GM12878 (cell line): Measurements from ENCODE around the gene UVRAG. TPM values are rescaled to one million over a fixed set of nuclear protein-coding genes. Genes with fewer than 3 reads are reported as not detected.

Experiments used
- ATAC-seq: fragments of 200-7000 bp; cut with Tn5 transposase; 3 replicates; pipeline ENCODE4 v1.9.1; 2020; ENCODE audit warnings: mild to moderate bottlenecking, moderate library complexity
- BruUV-seq: library from RNA; stranded (reverse); fragments of 400-500 nt; replicated peaks from 2 replicates; lab custom pipeline; 2021; lab: Mats Ljungman, UMichigan
- CTCF ChIA-PET: fragments of 300-600 bp; sonication (Branson Sonifier 250); formaldehyde crosslinking; extraction: SDS; loops from one replicate; lab custom pipeline; 2021; ENCODE audit warnings: inconsistent platforms; lab: Yijun Ruan, JAX
- POLR2A ChIA-PET: fragments of 350-600 bp; formaldehyde crosslinking; extraction: SDS; loops from one replicate; lab custom pipeline; 2021; ENCODE audit warnings: inconsistent platforms; lab: Charles Lee
- RAD21 ChIA-PET: fragments of 300-600 bp; sonication (Branson Sonifier 250); formaldehyde crosslinking; loops from one replicate; lab custom pipeline; 2023; ENCODE audit warnings: antibody characterized with exemption; ENCODE audit not compliant: unreplicated experiment; lab: Charles Lee
- SMC1A ChIA-PET: fragments of 300-600 bp; sonication (Branson Sonifier 250); formaldehyde crosslinking; loops from one replicate; lab custom pipeline; 2023; ENCODE audit not compliant: unreplicated experiment, uncharacterized antibody; lab: Charles Lee
- DNase-seq: peaks from one replicate; pipeline ENCODE4 v3.0.0-alpha.2; 2011; ENCODE audit warnings: low read depth, low spot score
- FAIRE-seq: peaks from 3 replicates; lab custom pipeline; 2011; peaks lifted over from hg19 to GRCh38; lab: Jason Lieb, UNC
- H2AFZ ChIP-seq: 2 replicates; pipeline ENCODE4 v1.6.0; 2011; ENCODE audit warnings: low read depth, low read length, control low read depth; ENCODE audit not compliant: control insufficient read depth
- H3K27ac ChIP-seq: 2 replicates; pipeline ENCODE4 v1.5.1; 2011; ENCODE audit warnings: control low read depth; ENCODE audit not compliant: control insufficient read depth, insufficient read depth
- H3K27me3 ChIP-seq, 2 experiments: replicated peaks in 1 of 2; 2 replicates each; pipeline versions ENCODE4 v1.6.0 to v1.6.1; 2011; ENCODE audit warnings: low read length in 1 of 2; ENCODE audit not compliant: control insufficient read depth in 2 of 2, insufficient read depth in 2 of 2
- H3K36me3 ChIP-seq, 2 experiments: 2 replicates each; pipeline ENCODE4 v1.5.1; 2011; ENCODE audit warnings: low read length in 1 of 2; ENCODE audit not compliant: control insufficient read depth in 2 of 2, insufficient read depth in 2 of 2
- H3K4me1 ChIP-seq: 2 replicates; pipeline ENCODE4 v1.6.1; 2011; ENCODE audit warnings: mild to moderate bottlenecking, low read length, moderate library complexity, mixed read lengths; ENCODE audit not compliant: control insufficient read depth, insufficient read depth
- H3K4me2 ChIP-seq: 2 replicates; pipeline ENCODE4 v1.6.0; 2011; ENCODE audit warnings: control low read depth; ENCODE audit not compliant: control insufficient read depth, insufficient read depth
- H3K4me3 ChIP-seq: fragments of 200-600 bp; sonication (generic); 2 replicates; pipeline ENCODE4 v1.5.1; 2016
- H3K79me2 ChIP-seq: 2 replicates; pipeline ENCODE4 v1.6.0; 2011; ENCODE audit warnings: low read length; ENCODE audit not compliant: control insufficient read depth, insufficient read depth
- H3K9ac ChIP-seq: 2 replicates; pipeline ENCODE4 v1.8.0; 2011; ENCODE audit warnings: low read length, control low read depth, mixed read lengths; ENCODE audit not compliant: control insufficient read depth, insufficient read depth
- H3K9me3 ChIP-seq: replicated peaks from 3 replicates; pipeline ENCODE4 v1.5.1; 2011; ENCODE audit warnings: mild to moderate bottlenecking, low read length; ENCODE audit not compliant: control insufficient read depth, insufficient read depth
- H4K20me1 ChIP-seq: 2 replicates; pipeline ENCODE4 v1.6.0; 2011; ENCODE audit not compliant: control insufficient read depth, insufficient read depth
- ASH2L ChIP-seq: fragments of 300-600, 200-600 bp; sonication (generic); IDR thresholded peaks from 2 replicates; pipeline ENCODE4 v1.6.1; 2017; ENCODE audit warnings: low read depth, mild to moderate bottlenecking, borderline replicate concordance
- ATF2 ChIP-seq: IDR thresholded peaks from 2 replicates; pipeline ENCODE4 v1.6.1; 2012; ENCODE audit warnings: low read length, inconsistent platforms
- BCL11A ChIP-seq: IDR thresholded peaks from 2 replicates; pipeline ENCODE4 v1.6.1; 2011; ENCODE audit warnings: low read depth, low read length
- CHD4 ChIP-seq: fragments of 200-600 bp; sonication (generic); IDR thresholded peaks from 2 replicates; pipeline ENCODE4 v1.6.1; 2016; ENCODE audit warnings: mild to moderate bottlenecking
- CREM ChIP-seq: IDR thresholded peaks from 2 replicates; pipeline ENCODE4 v1.6.1; 2014; ENCODE audit warnings: antibody characterized with exemption, low read depth
- E2F8 ChIP-seq: fragments of 450-650 bp; IDR thresholded peaks from 2 replicates; pipeline ENCODE4 v1.6.1; 2018; ENCODE audit warnings: mild to moderate bottlenecking, low read depth, moderate library complexity; ENCODE audit not compliant: partially characterized antibody
- EED ChIP-seq: sonication (generic); IDR thresholded peaks from 2 replicates; pipeline ENCODE4 v1.6.1; 2016; ENCODE audit warnings: antibody characterized with exemption, low read depth
- ESRRA ChIP-seq: IDR thresholded peaks from 2 replicates; pipeline ENCODE4 v1.6.1; 2012; ENCODE audit warnings: mild to moderate bottlenecking, low read length, improper control_type of control experiment
- KAT2A ChIP-seq: conservative IDR thresholded peaks from 2 replicates; pipeline ENCODE4 v1.6.1; 2011; ENCODE audit warnings: low read depth, low read length; ENCODE audit not compliant: control insufficient read depth
- MTA2 ChIP-seq: fragments of 450-650 bp; IDR thresholded peaks from 2 replicates; pipeline ENCODE4 v1.6.1; 2016; ENCODE audit warnings: low read depth, mild to moderate bottlenecking, moderate library complexity
- NR2F1 ChIP-seq: fragments of 450-650 bp; conservative IDR thresholded peaks from 2 replicates; pipeline ENCODE4 v1.6.1; 2017; ENCODE audit warnings: mild to moderate bottlenecking
- PAX8 ChIP-seq: fragments of 450-650 bp; IDR thresholded peaks from 2 replicates; pipeline ENCODE4 v1.6.1; 2017; ENCODE audit warnings: mild to moderate bottlenecking, moderate library complexity
- RAD21 ChIP-seq: IDR thresholded peaks from 2 replicates; pipeline ENCODE4 v1.6.1; 2011; ENCODE audit warnings: mild to moderate bottlenecking, low read depth, low read length, moderate library complexity; ENCODE audit not compliant: insufficient read depth
- SIN3A ChIP-seq: IDR thresholded peaks from 2 replicates; pipeline ENCODE4 v1.6.1; 2012; ENCODE audit warnings: low read depth, low read length, improper control_type of control experiment
- SMAD5 ChIP-seq: IDR thresholded peaks from 2 replicates; pipeline ENCODE4 v1.6.1; 2016; ENCODE audit warnings: antibody characterized with exemption, low read depth
- SMARCA5 ChIP-seq: fragments of 450-650 bp; IDR thresholded peaks from 2 replicates; pipeline ENCODE4 v1.6.1; 2017; ENCODE audit warnings: mild to moderate bottlenecking
- SPI1 ChIP-seq: IDR thresholded peaks from 2 replicates; pipeline ENCODE4 v1.6.1; 2011; ENCODE audit warnings: low read depth, mild to moderate bottlenecking, low read length, moderate library complexity, borderline replicate concordance; ENCODE audit not compliant: insufficient read depth
- SREBF2 ChIP-seq: IDR thresholded peaks from 2 replicates; pipeline ENCODE4 v1.6.1; 2012; ENCODE audit warnings: mild to moderate bottlenecking, low read length
- ZNF274 ChIP-seq: IDR thresholded peaks from one replicate; pipeline ENCODE4 v1.8.0; 2011; ENCODE audit not compliant: insufficient read length, insufficient read depth
- WGBS: methylation state at CpG from one replicate; pipeline ENCODE4 v1.1.6; 2016; ENCODE audit warnings: low lambda C conversion rate; ENCODE audit not compliant: insufficient replicate concordance, insufficient coverage; ENCODE audit errors: missing lambda C conversion rate; 5-methylcytosine and 5-hydroxymethylcytosine counted together
- in situ Hi-C: fragments of 300-500 bp; cut with MboI; formaldehyde crosslinking; loops from 9 replicates; pipeline ENCODE4 v1.14.3; 2018; ENCODE audit warnings: mixed read lengths
- intact Hi-C: fragments of 100-400 bp; cut with micrococcal nuclease; formaldehyde crosslinking; loops from one replicate; pipeline ENCODE4 v1.14.2; 2022; ENCODE audit not compliant: unreplicated experiment
- polyA plus RNA-seq, 11 experiments: library from polyadenylated mRNA; depleted of rRNA in 4 of 11; unstranded in 6 of 11; stranded (reverse) in 5 of 11; fragments of >200 nt; fragmentation: Nextera tagmentation in 4 of 11; fragmentation: Illumina TruSeq in 1 of 11; extraction: Ambion mirVana in 4 of 11; extraction: Trizol in 1 of 11; gene quantifications; 1 replicate in 1 of 11; 2 replicates in 10 of 11; pipeline versions ENCODE4 v1.2.1 to v1.2.3, GENCODE V29; 2011 to 2016; ENCODE audit warnings: inconsistent platforms in 2 of 11, missing spikeins in 2 of 11, low read depth in 1 of 11
- total RNA-seq, 4 experiments: library from RNA; depleted of rRNA in 3 of 4; stranded (reverse); fragments of >200 nt in 3 of 4; fragmentation: Illumina TruSeq in 1 of 4; extraction: Trizol in 1 of 4; gene quantifications; 2 replicates each; pipeline versions ENCODE4 v1.2.1 to v1.2.3, GENCODE V29; 2013 to 2021
- TF ChIP-seq, protein P1 (sequence below): IDR thresholded peaks from 2 replicates; pipeline ENCODE4 v1.6.1; 2011; ENCODE audit warnings: mild to moderate bottlenecking, low read depth, low read length, moderate library complexity; ENCODE audit not compliant: insufficient replicate concordance

Gene UVRAG
- total and polyA plus RNA-seq, 10 of the 15 experiments (the other 5 are each of a cell fraction or from before 2014, with no cell fraction given): 7.0 to 43.4 (median 37.0) TPM

GRCh38 chr11:75891947-75892739 lies 77.1 kb downstream of the UVRAG start:
- DNase-seq: no peak
- intact Hi-C loops (no loop called here), in situ Hi-C loops (no loop called here)
- Histone ChIP-seq H3K4me1 (peaks cover 17% of the 10 kb centered on the region), H3K4me3 (0 out of 2 replicates have a peak overlapping the region, but pooled peaks have one; percentile 8), H3K79me2 (peaks cover 17% of the 10 kb centered on the region), H3K27ac (peak overlapping the region; percentile 30), H3K9ac (no peak overlapping the region), H3K36me3 (peaks cover 6 to 28% of the 10 kb centered on the region in 2 experiments), H3K4me2 (peak overlapping the region; percentile 72), H4K20me1 (no peaks in the 10 kb centered on the region), H3K27me3 (no peaks in the 10 kb centered on the region), H2AFZ (no peak overlapping the region), H3K9me3 (no peaks in the 10 kb centered on the region; the same call in 2 of the 3 replicates)
- CTCF ChIA-PET: interaction anchor here (0.8 to 8.9 kb wide), 15 partner anchors 8 to 316 kb away, joined by 3 to 139 read pairs (median 5); partner anchors contain the start of gene WNT11
- peak; percentile 44 for FAIRE-seq
- SMC1A ChIA-PET: interaction anchor here (0.7 to 13.0 kb wide), 23 partner anchors 10 to 315 kb away, joined by 3 to 128 read pairs (median 3); no protein-coding TSS in a partner anchor
- peak; percentile 72 for ATAC-seq
- no TSS peak for BruUV-seq
- RAD21 ChIA-PET: interaction anchor here (0.7 to 2.8 kb wide), 13 partner anchors 8 to 315 kb away, joined by 3 to 17 read pairs (median 4); no protein-coding TSS in a partner anchor
- WGBS: 10% methylated on average over 6 of the region's 6 CpGs
- POLR2A ChIA-PET: interaction anchor here (0.5 to 1.7 kb wide), 6 partner anchors 19 to 89 kb away, joined by 3 to 6 read pairs (median 4); no protein-coding TSS in a partner anchor
- TF ChIP-seq ASH2L (no peak), MTA2 (0 out of 2 replicates have a peak, but pooled peaks have one; percentile 9), SMARCA5 (no peak), ATF2 (peak; percentile 17; the same call in 1 of the 2 replicates), SPI1 (peak; percentile 29; the same call in 1 of the 2 replicates), RAD21 (no peak), ESRRA (no peak), PAX8 (no peak), SIN3A (no peak), CHD4 (no peak), CREM (no peak), EED (peak; percentile 36; the same call in 1 of the 2 replicates), KAT2A (no peak), SMAD5 (no peak), ZNF274 (no peak), NR2F1 (no peak), BCL11A (no peak), SREBF2 (no peak), E2F8 (no peak)
- TF ChIP-seq, protein P1, sequence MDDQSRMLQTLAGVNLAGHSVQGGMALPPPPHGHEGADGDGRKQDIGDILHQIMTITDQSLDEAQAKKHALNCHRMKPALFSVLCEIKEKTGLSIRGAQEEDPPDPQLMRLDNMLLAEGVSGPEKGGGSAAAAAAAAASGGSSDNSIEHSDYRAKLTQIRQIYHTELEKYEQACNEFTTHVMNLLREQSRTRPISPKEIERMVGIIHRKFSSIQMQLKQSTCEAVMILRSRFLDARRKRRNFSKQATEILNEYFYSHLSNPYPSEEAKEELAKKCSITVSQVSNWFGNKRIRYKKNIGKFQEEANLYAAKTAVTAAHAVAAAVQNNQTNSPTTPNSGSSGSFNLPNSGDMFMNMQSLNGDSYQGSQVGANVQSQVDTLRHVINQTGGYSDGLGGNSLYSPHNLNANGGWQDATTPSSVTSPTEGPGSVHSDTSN: no peak
